GM06990 (cell line): ENCODE data around the gene POU2F3.

ENCODE experiments used
- DNase-seq: peaks from one replicate; pipeline ENCODE4 v3.0.0-alpha.2; 2011; ENCODE audit not compliant: insufficient read length; ENCODE audit errors: extremely low read depth
- H3K27me3 ChIP-seq: replicated peaks from 2 replicates; pipeline ENCODE4 v1.6.0; 2011; ENCODE audit warnings: low read length; ENCODE audit not compliant: control insufficient read depth, insufficient read depth
- H3K36me3 ChIP-seq: 2 replicates; pipeline ENCODE4 v1.5.1; 2011; ENCODE audit warnings: low read length; ENCODE audit not compliant: control insufficient read depth, insufficient read depth
- H3K4me3 ChIP-seq: replicated peaks from 2 replicates; pipeline ENCODE4 v1.5.1; 2011; ENCODE audit warnings: low read depth, mild to moderate bottlenecking, control low read depth, low read length
- CTCF ChIP-seq: IDR thresholded peaks from 2 replicates; pipeline ENCODE4 v1.5.1; 2011; ENCODE audit warnings: low read length, control low read depth, mild to moderate bottlenecking, inconsistent platforms; ENCODE audit not compliant: insufficient read depth, poor library complexity, severe bottlenecking

The POU2F3 gene

DNA sequence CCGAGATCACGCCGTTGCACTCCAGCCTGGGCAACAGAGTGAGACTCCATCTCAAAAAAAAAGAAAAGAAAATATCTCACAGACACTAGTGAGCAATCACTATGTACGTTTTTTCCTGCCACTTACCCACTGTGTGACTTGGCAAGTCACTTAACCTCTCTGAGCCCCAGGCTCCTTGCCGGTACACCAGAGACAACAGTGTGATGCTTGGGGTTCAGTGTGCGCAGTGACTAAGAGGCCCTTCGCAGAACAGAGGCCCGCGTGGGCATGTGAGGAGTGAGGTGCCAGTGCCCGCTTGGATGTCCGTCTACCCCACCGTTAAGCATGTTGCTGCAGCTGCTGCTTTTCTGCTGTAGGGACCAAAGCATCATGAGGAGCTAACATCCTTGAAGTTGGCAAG is 22.4 kb upstream of the POU2F3 start:
- Histone ChIP-seq H3K4me3 (no peak overlapping the region), H3K36me3 (no peaks in the 10 kb centered on the region), H3K27me3 (no peaks in the 10 kb centered on the region)
- no peak for DNase-seq
- TF ChIP-seq CTCF: no peak

- Histone ChIP-seq H3K36me3 (no peaks in the 10 kb centered on the region), H3K4me3 (no peak overlapping the region), H3K27me3 (no peaks in the 10 kb centered on the region)
- TF ChIP-seq CTCF: no peak
- DNase-seq: no peak
These were observed 21.8 kb upstream of the POU2F3 start for GRCh38 chr11:120217941-120218694.

GRCh38 chr11:120218695-120219033 is 21.3 kb upstream of the POU2F3 start:
- Histone ChIP-seq H3K27me3 (no peaks in the 10 kb centered on the region), H3K36me3 (no peaks in the 10 kb centered on the region), H3K4me3 (no peak overlapping the region)
- TF ChIP-seq CTCF: no peak
- no peak for DNase-seq

DNA sequence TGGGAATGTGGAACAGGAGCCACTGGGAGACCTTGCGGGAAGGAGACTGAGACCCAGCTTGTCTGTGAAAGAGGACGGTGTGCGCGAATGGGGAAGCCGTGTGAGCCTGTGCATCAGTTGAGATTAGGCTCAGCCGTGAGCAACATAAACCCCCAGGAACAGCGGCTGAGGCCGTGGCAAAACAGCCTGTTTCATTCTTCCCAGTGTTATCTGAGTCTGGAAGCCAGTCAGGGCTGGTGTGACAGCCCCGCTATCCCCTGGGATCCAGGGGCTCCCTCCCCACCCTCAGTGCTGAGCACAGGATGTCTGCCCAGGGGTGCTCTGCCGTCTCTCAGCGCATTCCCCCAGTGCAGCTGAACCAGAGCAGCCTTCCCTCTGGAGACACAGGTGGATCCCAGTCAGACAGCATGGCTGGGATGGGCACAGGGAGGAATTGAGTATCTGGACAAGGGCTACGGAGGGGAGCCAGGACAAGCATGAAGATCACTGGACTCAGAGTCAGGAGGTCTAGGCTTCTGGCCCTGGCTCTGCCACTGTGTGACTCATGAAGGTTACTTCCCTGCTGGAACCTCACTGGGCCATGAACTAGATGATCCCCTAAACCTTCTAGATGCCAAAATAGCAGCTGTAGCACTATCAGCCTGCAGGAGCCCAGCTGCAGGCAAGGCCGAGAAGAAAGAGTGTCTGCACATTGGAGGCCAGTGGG is 20.6 kb upstream of the POU2F3 start:
- Histone ChIP-seq H3K36me3 (no peaks in the 10 kb centered on the region), H3K27me3 (no peaks in the 10 kb centered on the region), H3K4me3 (no peak overlapping the region)
- TF ChIP-seq CTCF: no peak
- no peak for DNase-seq

- no peaks in the 10 kb centered on the region for H3K36me3 ChIP-seq
- DNase-seq: no peak
- no peaks in the 10 kb centered on the region for H3K27me3 ChIP-seq
- no peak overlapping the region for H3K4me3 ChIP-seq
- no peak for TF ChIP-seq CTCF
These were observed 19.8 kb upstream of the POU2F3 start for GRCh38 chr11:120219938-120220746.
